T-cell (primary cell): Measurements from ENCODE around the gene IL1RAPL2. TPM values are rescaled to one million over a fixed set of nuclear protein-coding genes. Genes with fewer than 3 reads are reported as not detected.

ENCODE experiments used
- ATAC-seq, 4 experiments: fragments of 200-7000 bp in 3 of 4; fragments of 150-1000 bp in 1 of 4; cut with Tn5 transposase; replicated peaks in 1 of 4; 1 replicate in 3 of 4; 2 replicates in 1 of 4; pipeline ENCODE4 v1.10.0; 2021; ENCODE audit warnings: moderate library complexity in 3 of 4, mild to moderate bottlenecking in 2 of 4, moderate number of reproducible peaks in 1 of 4
- CTCF ChIA-PET, 2 donors: fragments of 300-600 bp; sonication (Branson Sonifier 250); formaldehyde crosslinking; loops; one replicate each; lab custom pipeline; 2022; ENCODE audit warnings: antibody characterized with exemption in 2 of 2; lab: Charles Lee
- POLR2A ChIA-PET, 2 donors: fragments of 300-600 bp; sonication (Branson Sonifier 250); formaldehyde crosslinking; loops; one replicate each; lab custom pipeline; 2022; ENCODE audit warnings: antibody characterized with exemption in 2 of 2; lab: Charles Lee
- DNase-seq, 35 experiments: peaks; one replicate each; pipeline versions ENCODE4 v3.0.0 to v3.0.0-alpha.2; 2013 to 2023
- H3K27ac ChIP-seq: one replicate; pipeline ENCODE4 v1.5.1; 2013; ENCODE audit warnings: low read length
- H3K27me3 ChIP-seq, 2 experiments: replicated peaks in 1 of 2; 1 replicate in 1 of 2; 2 replicates in 1 of 2; pipeline versions ENCODE4 v1.6.1 to v1.7.0; 2013; ENCODE audit warnings: low read length in 1 of 2, mixed read lengths in 1 of 2; ENCODE audit not compliant: control insufficient read depth in 2 of 2, insufficient read depth in 2 of 2; ENCODE audit errors: extremely low read depth in 1 of 2
- H3K36me3 ChIP-seq, 2 donors: 1 replicate in 1 of 2; 2 replicates in 1 of 2; pipeline versions ENCODE4 v1.6.1 to v1.7.0; 2013; ENCODE audit warnings: low read length in 1 of 2; ENCODE audit not compliant: control insufficient read depth in 2 of 2, insufficient read depth in 1 of 2; ENCODE audit errors: extremely low read depth in 1 of 2
- H3K4me1 ChIP-seq, 2 experiments: 1 replicate in 1 of 2; 2 replicates in 1 of 2; pipeline versions ENCODE4 v1.6.1 to v1.7.0; 2013; ENCODE audit warnings: low read length in 2 of 2, mixed read lengths in 1 of 2; ENCODE audit not compliant: insufficient read depth in 2 of 2, control insufficient read depth in 1 of 2; ENCODE audit errors: extremely low read depth in 1 of 2
- H3K4me3 ChIP-seq, 2 donors: 1 replicate in 1 of 2; 2 replicates in 1 of 2; pipeline versions ENCODE4 v1.5.1 to v1.7.0; 2013; ENCODE audit warnings: mild to moderate bottlenecking in 2 of 2, low read length in 1 of 2, moderate library complexity in 1 of 2; ENCODE audit not compliant: control insufficient read depth in 1 of 2; ENCODE audit errors: extremely low read depth in 1 of 2
- H3K9me3 ChIP-seq: 2 replicates; pipeline ENCODE4 v1.7.0; 2013
- H3K27ac Mint-ChIP-seq, 2 donors: one replicate each; pipeline ENCODE4 v1.8.0; 2020 to 2021; ENCODE audit warnings: mild to moderate bottlenecking in 2 of 2, mixed read lengths in 2 of 2
- H3K27me3 Mint-ChIP-seq, 2 donors: one replicate each; pipeline ENCODE4 v1.8.0; 2021 to 2022; ENCODE audit warnings: mixed read lengths in 2 of 2
- H3K36me3 Mint-ChIP-seq: one replicate; pipeline ENCODE4 v1.8.0; 2021; ENCODE audit warnings: mixed read lengths
- H3K4me1 Mint-ChIP-seq, 3 donors: one replicate each; pipeline ENCODE4 v1.8.0; 2020 to 2022; ENCODE audit warnings: mixed read lengths in 3 of 3, mild to moderate bottlenecking in 1 of 3
- H3K4me3 Mint-ChIP-seq, 3 donors: one replicate each; pipeline ENCODE4 v1.8.0; 2020 to 2022; ENCODE audit warnings: mild to moderate bottlenecking in 3 of 3, mixed read lengths in 3 of 3, moderate library complexity in 3 of 3
- H3K9me3 Mint-ChIP-seq, 3 donors: one replicate each; pipeline ENCODE4 v1.8.0; 2020 to 2022; ENCODE audit warnings: mixed read lengths in 3 of 3
- WGBS: methylation state at CpG from one replicate; pipeline ENCODE4 v1.1.5; 2013; ENCODE audit warnings: missing lambda C conversion rate; ENCODE audit not compliant: insufficient coverage; 5-methylcytosine and 5-hydroxymethylcytosine counted together
- total RNA-seq, 35 experiments: library from RNA in 6 of 35; stranded (reverse) in 6 of 35; fragments of 120-200 nt in 1 of 35; gene quantifications; one replicate each; pipeline versions ENCODE4 v1.2.1 to v1.2.4 and lab custom pipeline; 2013 to 2026

IL1RAPL2 gene
- total RNA-seq, 5 donors from 2014 or later (not counting 1 experiment from before 2014, with no cell fraction given), result not detected

GRCh38 chrX:105458846-105459245 is 892.8 kb downstream of the IL1RAPL2 start:
- no CpG with 5 or more reads among the region's 3 CpGs for WGBS
- no peak for DNase-seq
- Histone ChIP-seq H3K27me3 (no peaks in the 10 kb centered on the region), H3K4me1 (no peaks in the 10 kb centered on the region), H3K4me3 (no peak overlapping the region), H3K27ac (no peak overlapping the region), H3K9me3 (no peaks in the 10 kb centered on the region), H3K36me3 (no peaks in the 10 kb centered on the region)
- H3K4me1 Mint-ChIP-seq, result no peaks in the 10 kb centered on the region
- H3K4me3 Mint-ChIP-seq, result no peak overlapping the region
- peaks cover 0 to 5% (median 0%) of the 10 kb centered on the region in 3 donors for H3K9me3 Mint-ChIP-seq
- ATAC-seq, result no peak
- CTCF ChIA-PET, result no interaction called here
- no peak overlapping the region for H3K27ac Mint-ChIP-seq
- H3K27me3 Mint-ChIP-seq, result peaks cover 0 to 17% of the 10 kb centered on the region in 2 donors
- POLR2A ChIA-PET, result no interaction called here
- no peaks in the 10 kb centered on the region for H3K36me3 Mint-ChIP-seq

GRCh38 chrX:105460376-105460775 is 894.4 kb downstream of the IL1RAPL2 start:
- Mint-ChIP-seq H3K4me3 (no peak overlapping the region), H3K4me1 (no peaks in the 10 kb centered on the region), H3K9me3 (peaks cover 0 to 3% (median 0%) of the 10 kb centered on the region in 3 donors), H3K27ac (no peak overlapping the region), H3K36me3 (no peaks in the 10 kb centered on the region), H3K27me3 (peaks cover 0 to 22% of the 10 kb centered on the region in 2 donors)
- POLR2A ChIA-PET, result no interaction called here
- no peaks in the 10 kb centered on the region for H3K4me1 ChIP-seq
- no CpG with 5 or more reads among the region's 1 CpG for WGBS
- DNase-seq (no peak), ATAC-seq (no peak)
- no peak overlapping the region for H3K4me3 ChIP-seq
- CTCF ChIA-PET, result no interaction called here
- H3K27me3 ChIP-seq, result no peaks in the 10 kb centered on the region
- no peak overlapping the region for H3K27ac ChIP-seq
- H3K9me3 ChIP-seq, result no peaks in the 10 kb centered on the region
- no peaks in the 10 kb centered on the region for H3K36me3 ChIP-seq

DNA sequence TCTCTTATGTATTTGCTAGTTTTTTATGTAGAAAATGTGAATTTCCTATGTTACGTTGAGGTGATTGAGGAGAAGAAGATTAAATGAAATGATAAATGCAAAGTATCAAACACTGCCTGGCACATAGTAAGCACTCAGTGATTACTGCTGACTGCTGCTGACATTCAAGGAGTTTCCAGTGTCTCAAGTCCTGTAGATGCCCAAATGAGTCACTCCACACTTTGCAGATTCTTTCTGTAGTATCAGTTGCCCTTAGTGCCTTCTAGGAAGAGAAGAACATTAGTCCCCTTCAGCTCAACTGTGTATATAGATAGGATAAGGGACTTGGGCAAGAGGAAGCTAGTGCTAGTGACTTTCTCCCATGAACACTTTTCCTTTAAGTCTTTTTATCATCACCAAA is 895.0 kb downstream of the IL1RAPL2 start:
- Histone ChIP-seq H3K4me3 (no peak overlapping the region), H3K4me1 (no peaks in the 10 kb centered on the region), H3K27me3 (no peaks in the 10 kb centered on the region), H3K27ac (no peak overlapping the region), H3K36me3 (no peaks in the 10 kb centered on the region), H3K9me3 (no peaks in the 10 kb centered on the region)
- POLR2A ChIA-PET, result no interaction called here
- CTCF ChIA-PET, result no interaction called here
- Mint-ChIP-seq H3K27me3 (peaks cover 0 to 22% of the 10 kb centered on the region in 2 donors), H3K27ac (no peak overlapping the region), H3K4me3 (no peak overlapping the region), H3K4me1 (no peaks in the 10 kb centered on the region), H3K36me3 (no peaks in the 10 kb centered on the region), H3K9me3 (no peaks in the 10 kb centered on the region)
- no peak for ATAC-seq
- DNase-seq, result no peak
- no CpG with 5 or more reads among the region's 1 CpG for WGBS

GRCh38 chrX:105462186-105462585 is 896.2 kb downstream of the IL1RAPL2 start:
- POLR2A ChIA-PET, result no interaction called here
- no peak for DNase-seq
- Mint-ChIP-seq H3K27ac (no peak overlapping the region), H3K4me3 (no peak overlapping the region), H3K4me1 (no peaks in the 10 kb centered on the region), H3K36me3 (no peaks in the 10 kb centered on the region), H3K27me3 (peaks cover 0 to 25% of the 10 kb centered on the region in 2 donors), H3K9me3 (no peaks in the 10 kb centered on the region)
- no CpG with 5 or more reads among the region's 1 CpG for WGBS
- H3K27ac ChIP-seq, result no peak overlapping the region
- ATAC-seq, result no peak
- H3K4me3 ChIP-seq, result no peak overlapping the region
- CTCF ChIA-PET, result no interaction called here
- no peaks in the 10 kb centered on the region for H3K4me1 ChIP-seq
- H3K9me3 ChIP-seq, result no peaks in the 10 kb centered on the region
- H3K27me3 ChIP-seq, result no peaks in the 10 kb centered on the region
- no peaks in the 10 kb centered on the region for H3K36me3 ChIP-seq

- H3K27me3 Mint-ChIP-seq, result peaks cover 0 to 25% of the 10 kb centered on the region in 2 donors
- no peak overlapping the region for H3K4me3 Mint-ChIP-seq
- H3K36me3 Mint-ChIP-seq, result no peaks in the 10 kb centered on the region
- ChIA-PET POLR2A (no interaction called here), CTCF (no interaction called here)
- Histone ChIP-seq H3K36me3 (no peaks in the 10 kb centered on the region), H3K27me3 (no peaks in the 10 kb centered on the region), H3K27ac (no peak overlapping the region), H3K9me3 (no peaks in the 10 kb centered on the region), H3K4me1 (no peaks in the 10 kb centered on the region), H3K4me3 (no peak overlapping the region)
- H3K4me1 Mint-ChIP-seq, result no peaks in the 10 kb centered on the region
- no CpG with 5 or more reads among the region's 3 CpGs for WGBS
- ATAC-seq, result no peak
- H3K27ac Mint-ChIP-seq, result no peak overlapping the region
- no peaks in the 10 kb centered on the region for H3K9me3 Mint-ChIP-seq
- DNase-seq, result no peak
These were observed 897.5 kb downstream of the IL1RAPL2 start for GRCh38 chrX:105463473-105463872.

DNA sequence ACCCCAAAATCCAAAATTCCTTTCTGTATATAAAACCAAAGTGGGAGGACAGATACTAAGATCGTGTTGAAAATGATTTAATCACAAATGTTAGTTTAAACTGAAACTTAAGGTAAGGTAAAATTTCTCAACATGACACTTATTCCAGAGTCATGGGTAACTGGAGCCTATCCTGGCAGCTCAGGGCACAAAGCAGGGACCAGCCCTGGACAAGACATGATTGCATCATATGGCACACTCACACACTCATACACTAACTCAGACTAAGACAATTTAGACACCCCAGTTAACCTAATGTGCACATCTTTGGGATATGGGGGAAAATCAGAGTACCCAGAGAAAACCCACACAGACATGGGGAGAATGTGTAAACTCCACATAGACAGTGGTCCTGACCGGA is 898.6 kb downstream of the IL1RAPL2 start:
- DNase-seq (no peak), ATAC-seq (no peak)
- Mint-ChIP-seq H3K4me3 (no peak overlapping the region), H3K4me1 (no peaks in the 10 kb centered on the region), H3K27me3 (peaks cover 0 to 23% of the 10 kb centered on the region in 2 donors), H3K9me3 (no peaks in the 10 kb centered on the region), H3K36me3 (no peaks in the 10 kb centered on the region), H3K27ac (no peak overlapping the region)
- POLR2A ChIA-PET, result no interaction called here
- Histone ChIP-seq H3K4me3 (no peak overlapping the region), H3K4me1 (no peaks in the 10 kb centered on the region), H3K27me3 (no peaks in the 10 kb centered on the region), H3K27ac (no peak overlapping the region), H3K36me3 (no peaks in the 10 kb centered on the region), H3K9me3 (no peaks in the 10 kb centered on the region)
- WGBS, result no CpG with 5 or more reads among the region's 2 CpGs
- CTCF ChIA-PET, result no interaction called here

DNA sequence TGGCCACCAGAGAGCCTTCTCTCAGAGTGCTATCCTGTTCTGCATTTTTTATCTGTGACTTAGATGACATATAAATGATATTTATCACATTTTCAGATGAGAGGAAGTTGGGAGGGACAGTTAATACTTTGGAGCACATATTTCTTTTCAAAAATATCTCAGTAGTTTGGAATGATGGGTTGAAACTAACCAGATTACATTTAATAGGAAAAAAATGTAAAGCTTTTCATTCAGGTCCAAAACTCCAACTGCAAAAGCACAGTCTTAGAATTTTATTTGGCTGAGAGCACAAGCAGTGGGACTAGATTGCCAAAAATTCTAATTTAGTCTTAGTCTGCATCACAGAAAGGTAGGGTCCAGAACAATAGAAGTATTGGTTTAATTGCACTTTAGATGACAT is 902.7 kb downstream of the IL1RAPL2 start:
- DNase-seq, result no peak
- Mint-ChIP-seq H3K9me3 (no peaks in the 10 kb centered on the region), H3K36me3 (no peaks in the 10 kb centered on the region), H3K4me3 (no peak overlapping the region), H3K4me1 (no peaks in the 10 kb centered on the region), H3K27ac (no peak overlapping the region), H3K27me3 (peaks cover 0 to 13% of the 10 kb centered on the region in 2 donors)
- no peaks in the 10 kb centered on the region for H3K36me3 ChIP-seq
- no peaks in the 10 kb centered on the region for H3K4me1 ChIP-seq
- ChIA-PET CTCF (no interaction called here), POLR2A (no interaction called here)
- ATAC-seq, result no peak
- H3K27ac ChIP-seq, result no peak overlapping the region
- no peaks in the 10 kb centered on the region for H3K9me3 ChIP-seq
- no peak overlapping the region for H3K4me3 ChIP-seq
- H3K27me3 ChIP-seq, result no peaks in the 10 kb centered on the region
